Measurements from ENCODE around the gene MDH1B.
"Not testable (repeated sequence)": the region's sequence is repeated elsewhere in the genome, so short reads cannot be mapped to it uniquely, and the experiment has no call there.

The MDH1B gene

DNA sequence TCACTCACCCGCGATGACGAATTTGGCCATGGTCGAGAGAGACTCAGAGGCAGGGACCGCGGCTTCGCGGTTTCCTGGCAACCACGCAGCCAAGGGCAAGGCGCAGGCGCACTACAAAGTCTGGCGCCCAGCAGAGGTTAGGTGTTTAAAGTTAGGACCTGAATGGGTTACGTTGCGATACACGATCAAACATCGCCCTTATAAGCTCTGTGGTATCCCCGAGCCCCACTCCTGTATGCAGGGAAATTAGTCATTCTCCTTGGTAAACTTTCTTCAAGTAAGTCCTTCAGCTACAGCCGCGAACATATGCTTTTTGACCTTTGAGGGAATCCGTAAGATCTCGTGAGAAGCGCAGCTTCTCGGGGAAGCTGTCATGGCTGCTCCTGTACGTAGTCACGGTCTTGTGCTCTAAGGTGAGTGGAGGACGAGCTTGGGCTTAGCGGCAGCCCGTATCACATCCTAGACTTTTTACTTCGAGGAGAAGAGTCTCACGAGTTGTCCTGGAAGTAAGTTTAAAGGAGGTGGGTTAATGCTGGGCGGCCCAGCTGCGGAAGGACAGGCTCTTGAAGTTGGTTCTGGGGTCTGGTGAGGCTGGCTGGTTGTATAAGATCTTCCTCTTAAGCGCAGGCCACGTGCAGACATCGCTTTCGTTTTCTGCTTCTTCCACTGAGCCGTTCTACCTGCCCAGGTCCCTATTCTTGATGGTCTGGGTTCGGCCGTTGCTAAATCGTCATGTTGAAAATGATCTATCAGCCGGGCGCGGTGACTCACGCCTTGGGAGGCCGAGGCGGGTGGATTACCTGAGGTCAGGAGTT is at the start of gene MDH1B, which contains the start of gene FASTKD2:
Gene MDH1B (minus strand): TSS at position 87 of the 815 bp plus-strand sequence. CDS start 57 bp downstream, at position 30.
Gene FASTKD2 (plus strand): TSS at position 365 of the 815 bp plus-strand sequence. CDS start 1,088 bp downstream, outside the sequence.
- peak; percentile 37 to 97 (median 77) for DNase-seq

DNA sequence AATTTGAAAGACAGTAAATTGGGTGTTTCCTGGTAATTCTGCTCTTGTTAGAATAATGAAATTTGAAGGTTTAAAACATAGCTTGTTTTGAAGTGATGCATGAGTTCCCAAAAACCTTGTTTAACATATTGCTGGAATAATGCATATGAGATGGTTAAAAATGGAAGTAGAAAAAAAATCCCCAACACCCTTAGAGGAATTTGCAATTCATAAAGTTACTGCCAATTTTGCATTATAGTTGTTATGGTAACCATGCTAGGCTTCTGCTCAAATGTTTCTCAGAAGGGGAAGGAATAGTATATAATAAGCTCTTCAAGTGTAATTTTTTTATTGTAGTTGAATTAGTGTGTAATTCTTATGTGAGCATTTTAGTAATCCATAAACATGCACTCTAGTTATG is 49.4 kb upstream of the MDH1B start:
- no peak for DNase-seq

DNA sequence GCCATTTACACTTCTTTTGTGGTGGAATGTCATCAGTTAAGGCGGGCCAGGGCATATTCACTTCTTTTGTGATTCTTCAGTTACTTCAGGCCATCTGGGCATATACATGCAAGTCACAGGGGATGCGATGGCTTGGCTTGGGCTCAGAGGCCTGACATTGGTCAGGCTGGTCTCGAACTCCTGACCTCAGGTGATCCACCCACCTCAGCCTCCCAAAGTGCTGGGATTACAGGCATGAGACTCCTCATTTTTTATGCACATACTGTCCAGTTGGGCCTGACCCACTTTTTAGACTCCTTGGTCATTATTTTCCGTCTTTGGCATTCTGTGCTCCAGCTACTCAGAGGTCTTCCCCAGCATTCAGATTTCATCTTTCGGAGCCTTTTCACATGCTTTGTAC is 47.3 kb upstream of the MDH1B start:
- not testable (repeated sequence) for DNase-seq

DNA sequence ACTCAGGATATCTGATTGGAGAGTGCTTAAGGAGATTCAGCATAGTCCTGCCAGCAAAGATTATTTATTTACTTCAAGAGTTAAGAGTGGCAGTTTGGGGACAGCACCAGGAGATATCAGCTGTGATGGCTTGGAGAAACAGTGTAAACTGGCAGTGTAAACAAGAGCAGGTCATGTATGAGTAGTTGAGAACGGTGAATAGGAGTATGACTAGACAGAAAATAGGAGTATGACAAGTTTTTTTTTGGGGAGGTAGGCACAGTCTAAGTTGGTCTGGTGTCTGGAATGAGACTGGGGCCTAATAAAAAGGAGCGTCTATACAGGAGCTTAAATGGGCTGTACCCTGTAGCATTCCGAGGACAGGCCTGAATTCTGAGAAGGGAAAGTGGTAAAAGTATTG is 42.5 kb upstream of the MDH1B start:
- not testable (repeated sequence) for DNase-seq

DNA sequence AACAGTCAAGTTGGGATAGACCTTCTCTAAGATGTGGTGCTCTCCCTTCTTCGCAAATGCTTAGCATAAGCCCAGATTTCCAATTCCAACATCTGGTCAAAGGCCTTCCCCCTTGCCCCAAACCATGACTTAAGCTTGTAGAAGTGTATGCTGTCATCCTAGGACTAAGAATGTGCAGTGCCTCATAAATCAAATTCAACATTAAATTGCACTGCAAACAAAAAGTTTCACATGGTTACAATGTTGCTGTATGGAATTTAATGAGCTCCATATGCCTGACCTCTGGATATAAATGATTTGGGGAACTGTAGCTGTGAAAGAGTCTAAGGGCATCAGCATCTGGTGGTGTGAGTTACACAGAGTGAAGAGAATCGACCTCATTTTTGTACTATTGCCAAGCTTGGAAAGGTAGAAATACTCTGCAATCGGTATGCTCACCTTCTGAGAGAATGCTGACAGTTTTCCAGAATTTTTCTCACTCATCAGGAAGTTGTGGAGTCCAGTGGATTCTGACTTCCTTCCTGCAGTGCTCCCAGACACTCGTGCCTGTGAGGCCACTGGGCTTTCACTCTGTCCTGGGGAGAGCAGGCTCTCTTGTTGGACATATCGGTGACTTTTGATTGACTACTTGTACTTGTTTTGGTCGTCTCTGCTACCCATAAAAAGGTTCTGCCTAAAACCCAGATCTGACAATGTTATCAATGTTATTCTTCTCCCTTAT is 40.9 kb upstream of the MDH1B start:
- DNase-seq, result no peak

DNA sequence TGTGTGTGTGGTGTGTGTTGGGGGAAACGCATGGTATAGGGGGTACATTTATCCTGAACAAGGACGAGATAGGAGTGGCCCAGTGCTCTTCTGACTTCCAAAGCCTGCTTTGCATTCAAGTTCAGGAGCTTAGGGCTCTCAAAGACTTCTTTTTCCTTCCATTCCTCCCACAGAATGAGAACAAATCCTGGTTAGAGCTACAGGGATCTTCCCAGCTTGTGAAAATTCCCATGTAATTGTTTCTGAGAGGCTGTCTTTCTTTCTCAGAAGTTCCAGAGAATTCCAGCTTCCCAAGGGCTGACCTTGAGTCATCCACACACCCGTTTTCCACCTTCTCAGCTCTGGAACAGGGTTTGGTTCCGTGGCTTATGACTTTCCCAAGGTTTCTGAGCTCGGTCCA is 39.2 kb upstream of the MDH1B start:
- DNase-seq, result no peak

DNA sequence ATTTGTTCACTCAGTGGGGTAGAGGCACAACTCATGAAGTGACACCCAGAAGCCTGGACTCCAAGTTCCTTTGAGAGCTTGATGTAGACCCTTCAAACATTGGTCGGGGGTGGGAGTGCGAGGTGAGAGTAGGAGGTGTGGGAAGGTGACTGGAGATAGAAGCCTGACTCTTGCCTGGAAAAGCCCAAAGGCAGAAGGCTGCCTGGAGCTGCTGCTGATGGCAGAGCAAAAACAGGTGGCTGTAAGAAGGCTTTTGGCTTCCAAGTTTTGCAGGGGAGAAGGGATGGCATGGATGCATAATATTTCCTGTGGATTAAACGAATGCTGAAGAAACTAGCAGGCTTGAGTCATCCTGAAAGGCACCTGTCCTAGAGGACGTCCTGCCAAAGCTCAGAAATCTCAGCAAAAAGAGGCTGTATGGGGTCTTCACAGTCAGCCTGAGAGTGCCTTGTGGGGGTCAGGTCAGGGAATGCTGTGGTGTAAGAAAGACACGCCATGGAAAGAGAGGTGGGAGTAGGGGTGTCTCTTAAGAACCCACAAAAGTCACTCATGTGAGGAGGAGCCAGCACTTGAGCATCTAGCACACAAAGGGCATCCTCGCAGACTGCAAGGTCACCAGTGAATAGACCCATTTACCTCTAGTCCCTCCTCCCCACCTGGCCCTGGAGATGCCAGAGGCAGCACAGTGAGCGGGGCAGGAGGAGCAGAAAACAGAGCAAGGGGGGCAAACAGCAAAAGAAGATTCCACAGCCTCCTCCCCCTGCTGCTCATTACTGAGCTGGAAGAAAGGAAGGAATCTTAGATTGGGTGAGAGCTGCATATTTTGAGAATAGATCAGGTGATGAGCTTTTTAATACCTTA is 37.8 kb upstream of the MDH1B start:
- DNase-seq, result no peak

DNA sequence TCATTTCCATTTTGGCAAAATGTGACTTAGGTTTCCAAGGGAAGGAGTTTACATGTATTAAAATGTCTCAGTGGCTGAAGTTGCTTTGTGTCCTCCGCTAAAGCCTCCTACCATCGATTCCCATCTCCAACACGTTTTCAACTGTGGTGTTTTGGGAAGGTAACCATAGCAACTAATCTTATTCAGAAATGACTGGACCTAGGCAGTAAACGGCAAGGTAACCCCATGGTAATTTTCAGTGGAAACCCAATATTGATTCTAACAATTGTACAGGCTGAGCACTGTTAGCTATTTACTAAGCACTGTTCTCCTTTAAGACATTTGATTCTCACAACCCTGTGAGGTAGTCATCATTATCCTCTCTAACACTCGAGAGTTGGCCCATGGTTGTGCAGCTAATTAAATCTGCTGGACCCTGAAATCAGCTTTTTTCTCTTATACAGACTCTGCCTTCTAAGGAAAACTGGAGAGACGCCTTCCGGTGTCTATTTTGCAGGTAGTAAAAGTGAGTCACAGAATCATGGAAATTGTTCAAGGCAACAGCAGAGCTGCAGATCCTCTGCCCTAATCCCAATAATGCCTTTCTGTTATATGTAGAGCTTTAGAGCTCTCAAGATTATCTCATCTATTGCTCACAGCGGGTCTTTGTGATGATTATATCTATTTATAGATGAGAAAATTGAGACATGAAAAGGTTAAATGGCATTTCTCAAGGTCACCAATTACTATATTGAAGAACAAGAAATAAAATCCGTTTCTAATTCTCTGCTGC is 36.5 kb upstream of the MDH1B start:
- DNase-seq, result no peak

DNA sequence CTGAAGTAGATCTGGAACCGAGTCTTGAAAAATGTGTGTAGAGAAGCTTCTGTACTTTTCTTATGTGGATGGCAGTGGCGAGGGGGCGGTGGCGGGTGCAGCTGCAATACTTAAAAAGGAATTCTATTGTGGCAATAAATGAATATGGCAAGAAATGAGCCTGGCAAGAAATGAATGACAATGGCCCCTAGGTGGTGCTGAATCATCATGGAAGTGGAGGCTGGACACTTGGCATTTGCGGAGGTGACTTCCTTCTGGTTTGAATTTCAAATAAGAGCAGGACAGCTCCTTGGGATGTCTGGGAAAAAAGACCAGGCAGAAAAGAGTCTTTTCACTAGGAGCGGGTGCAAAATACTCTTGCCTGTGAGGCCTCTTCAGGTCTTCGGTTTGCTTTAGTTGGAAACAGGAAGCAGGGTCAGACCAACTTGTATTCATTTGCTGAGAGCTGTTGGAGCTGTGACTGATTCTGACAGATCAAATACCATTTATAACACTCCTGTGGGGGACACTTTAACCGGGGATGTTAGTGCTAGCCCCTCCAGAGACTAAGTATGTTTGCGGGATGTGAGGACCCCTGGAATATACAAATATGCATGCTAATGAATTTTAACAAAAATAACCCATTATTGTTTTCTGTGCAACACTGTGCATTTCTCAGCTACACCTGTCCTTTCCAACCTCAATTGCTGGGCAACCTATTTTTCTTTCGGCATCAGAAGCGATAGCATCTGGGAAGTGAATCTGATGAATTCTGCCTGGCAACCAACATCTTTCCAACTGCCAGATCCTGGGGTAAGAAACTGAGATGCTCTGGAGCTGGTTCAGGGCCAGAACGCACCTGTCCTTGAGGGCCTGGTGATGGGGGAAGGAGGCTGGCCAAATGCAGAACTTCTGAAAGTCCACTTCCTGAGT is 35.6 kb upstream of the MDH1B start:
- peak in 43 of 51 donors; percentile 5 to 82 (median 44) for DNase-seq

DNA sequence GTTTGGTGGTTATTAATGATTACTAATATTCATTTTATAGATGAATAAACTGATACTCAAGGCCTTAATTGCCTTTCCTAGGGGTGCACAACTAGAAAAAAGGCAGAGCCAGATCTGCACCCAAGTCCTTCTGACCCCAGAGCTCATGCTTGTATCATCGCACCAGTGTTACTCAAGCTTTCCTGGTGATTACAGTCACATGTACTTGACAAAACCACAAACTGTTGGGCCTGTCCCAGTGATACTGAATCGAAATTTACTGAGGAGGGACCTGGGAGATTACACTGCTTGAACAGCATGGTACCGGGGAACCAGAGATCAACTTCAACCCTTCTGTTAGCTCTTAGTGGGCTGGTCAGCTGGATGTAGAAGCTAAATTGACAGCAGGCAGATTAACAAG is 34.0 kb upstream of the MDH1B start:
- DNase-seq, result no peak

DNA sequence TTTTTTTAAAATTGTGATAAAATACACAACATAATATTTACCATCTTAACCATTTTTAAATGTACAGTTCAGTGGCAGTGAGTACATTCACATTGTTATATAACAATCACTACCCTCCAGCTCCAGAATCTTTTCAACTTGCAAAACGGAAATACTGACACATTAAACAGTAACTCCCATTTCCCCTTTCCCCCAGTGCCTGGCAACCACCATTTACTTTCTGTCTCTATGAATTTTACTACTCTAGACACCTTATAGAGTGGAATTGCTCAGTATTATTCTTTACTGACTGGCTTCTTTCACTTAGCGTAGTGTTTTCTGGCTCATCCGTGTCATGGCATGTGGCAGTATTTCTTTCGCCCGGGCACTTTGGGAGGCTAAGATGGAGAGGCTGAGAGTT is 32.9 kb upstream of the MDH1B start:
- no peak for DNase-seq

DNA sequence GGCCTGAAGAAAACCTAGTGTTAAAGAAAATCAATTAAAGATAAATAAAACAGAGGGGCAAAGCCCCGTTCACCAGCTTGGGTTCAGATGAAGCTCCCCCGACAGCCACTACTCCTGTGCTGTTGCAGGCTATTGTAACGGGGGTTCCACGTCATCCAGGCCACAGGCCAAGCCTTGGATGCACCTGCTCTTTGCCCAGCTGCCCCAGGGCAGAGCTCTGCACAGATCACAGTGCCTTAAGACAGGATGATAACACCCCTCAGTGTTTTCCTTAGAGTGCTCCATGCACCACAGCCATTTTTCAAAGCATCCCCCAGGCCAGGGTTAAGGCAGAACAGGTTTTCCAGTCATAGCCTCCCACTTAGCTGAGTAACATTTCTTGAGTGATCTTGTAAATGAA is 32.2 kb upstream of the MDH1B start:
- DNase-seq, result peak in 2 of 51 donors; percentile 2 to 8

DNA sequence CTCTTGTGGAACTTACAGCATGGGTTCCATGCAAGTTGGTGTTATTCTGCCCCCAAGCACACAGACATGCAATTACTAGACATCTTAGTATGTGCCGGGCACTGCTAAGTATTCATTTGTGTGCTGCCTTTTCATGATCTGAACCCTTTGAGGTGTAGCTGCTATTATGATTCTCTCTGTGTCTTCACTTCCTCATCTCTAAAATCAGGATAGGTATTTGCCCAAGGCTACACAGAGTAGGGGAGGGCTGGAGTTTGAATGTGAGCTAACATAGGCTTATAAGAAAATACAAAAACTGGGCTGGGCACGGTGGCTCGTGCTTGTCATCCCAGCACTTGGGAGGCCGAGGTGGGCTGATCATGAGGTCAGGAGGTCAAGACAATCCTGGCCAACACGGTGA is 27.5 kb upstream of the MDH1B start:
- DNase-seq, result no peak

DNA sequence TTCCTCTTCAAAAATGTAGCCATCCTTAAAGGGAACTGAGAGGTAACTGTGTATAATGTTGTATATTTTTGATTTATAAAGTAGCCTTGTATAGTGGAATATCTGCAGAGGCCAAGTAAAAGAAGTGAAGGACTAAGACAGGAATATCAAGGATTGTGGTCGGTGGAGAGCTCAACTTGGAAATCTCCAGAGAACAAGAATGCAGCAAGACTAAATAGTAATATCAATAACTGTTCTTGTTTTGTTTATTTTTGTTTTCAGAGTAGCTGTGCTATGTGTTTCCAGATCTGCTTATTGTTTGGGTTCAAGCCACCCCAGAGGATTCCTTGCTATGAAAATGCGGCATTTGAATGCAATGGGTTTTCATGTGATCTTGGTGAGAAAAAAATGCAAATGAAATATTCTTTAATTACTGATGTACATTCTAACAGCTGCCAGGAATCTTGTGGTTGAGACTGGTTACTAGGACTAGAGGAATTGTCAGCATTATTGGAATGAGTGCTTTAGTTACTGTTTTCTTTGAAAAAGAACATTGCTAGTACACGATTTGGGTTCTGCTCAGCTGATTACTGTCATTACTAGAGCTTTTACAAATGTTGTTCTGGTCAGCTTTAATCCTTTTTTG is 25.3 kb upstream of the MDH1B start:
- DNase-seq, result no peak

DNA sequence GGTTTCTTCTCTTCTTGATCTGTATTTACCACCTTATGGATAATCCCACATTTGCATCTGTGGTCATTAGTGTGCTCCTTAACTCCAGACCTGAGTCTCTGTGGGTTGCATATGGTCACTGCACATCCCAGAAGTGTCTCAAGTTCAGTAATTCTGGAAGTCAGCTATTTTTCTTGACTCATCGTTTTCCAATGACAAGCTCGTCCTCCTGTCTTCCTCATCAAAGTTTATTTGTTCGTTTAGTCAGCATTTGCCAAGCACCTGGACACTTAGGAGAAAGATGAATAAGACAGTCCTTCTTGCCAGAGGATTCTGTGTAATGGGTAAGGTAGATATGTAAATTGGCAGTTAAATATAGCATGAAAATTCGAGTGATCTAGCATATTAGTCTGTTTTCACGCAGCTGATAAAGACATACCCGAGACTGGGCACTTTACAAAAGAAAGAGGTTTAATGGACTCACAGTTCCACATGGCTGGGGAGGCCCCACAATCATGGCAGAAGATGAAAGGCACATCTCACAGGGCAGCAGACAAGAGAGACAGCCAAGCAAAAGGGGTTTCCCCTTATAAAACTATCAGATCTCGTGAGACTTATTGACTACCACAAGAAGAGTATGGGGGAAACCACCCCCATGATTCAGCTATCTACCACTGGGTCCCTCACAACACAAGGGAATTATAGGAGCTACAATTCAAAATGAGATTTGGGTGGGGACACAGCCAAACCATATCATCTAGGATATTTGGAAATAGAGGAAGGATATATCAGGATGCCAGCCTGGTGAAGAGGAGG is 19.6 kb upstream of the MDH1B start:
- DNase-seq, result no peak

DNA sequence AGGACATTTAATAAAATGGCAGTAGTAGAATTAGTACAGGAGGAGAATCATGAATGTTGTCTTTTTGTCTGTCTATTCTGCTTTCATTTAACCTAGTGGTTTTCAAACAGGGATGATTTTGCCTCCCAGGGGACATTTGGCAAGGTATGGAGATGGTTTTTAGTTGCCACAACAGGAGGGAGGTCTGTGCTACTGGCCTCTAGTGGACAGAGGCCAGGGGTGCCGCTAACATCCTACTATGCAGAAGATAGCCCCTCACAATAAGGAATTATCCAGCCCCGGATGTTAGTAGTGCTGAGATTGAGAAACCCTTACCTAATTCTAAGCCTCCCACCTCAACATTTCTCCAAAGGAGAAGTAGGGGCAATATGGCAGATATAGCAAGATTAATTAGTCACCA is 18.6 kb upstream of the MDH1B start:
- DNase-seq, result no peak

DNA sequence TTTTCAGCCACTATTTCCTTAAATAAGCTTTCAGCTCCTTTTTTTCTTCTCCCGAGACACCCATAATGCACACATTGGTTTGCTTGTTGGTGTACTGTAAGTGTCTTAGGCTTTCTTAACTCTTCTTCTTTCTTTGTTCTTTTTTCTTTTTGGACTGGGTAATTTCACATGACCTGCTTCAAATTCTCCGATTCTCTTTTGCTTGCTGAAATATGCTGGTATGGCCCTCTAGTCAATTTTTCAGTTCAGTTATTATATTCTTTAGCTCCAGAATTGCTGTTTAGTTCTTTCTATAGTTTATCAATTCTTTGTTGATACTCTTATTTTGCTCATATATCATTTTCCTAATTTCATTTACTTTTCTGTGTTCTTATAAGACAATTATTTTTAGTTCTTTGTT is 15.5 kb upstream of the MDH1B start:
- no peak for DNase-seq

DNA sequence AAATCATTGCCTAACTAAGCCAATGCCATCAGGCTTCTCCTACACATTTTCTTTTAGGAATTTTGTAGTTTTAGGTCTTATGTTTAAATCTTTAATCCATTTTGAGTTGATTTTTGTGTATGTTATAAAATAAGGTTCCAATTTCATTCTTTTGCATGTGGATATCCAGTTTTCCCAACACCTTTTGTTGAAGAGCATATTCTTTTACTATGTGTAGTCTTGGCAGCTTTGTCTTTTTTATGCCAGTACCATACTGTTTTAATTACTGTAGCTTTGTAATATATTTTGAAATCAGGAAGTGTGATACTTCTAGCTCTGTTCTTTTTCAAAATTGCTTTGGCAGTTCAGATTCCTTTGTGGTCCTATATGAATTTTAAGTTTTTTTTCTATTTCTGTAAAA is 11.3 kb upstream of the MDH1B start:
- no peak for DNase-seq

DNA sequence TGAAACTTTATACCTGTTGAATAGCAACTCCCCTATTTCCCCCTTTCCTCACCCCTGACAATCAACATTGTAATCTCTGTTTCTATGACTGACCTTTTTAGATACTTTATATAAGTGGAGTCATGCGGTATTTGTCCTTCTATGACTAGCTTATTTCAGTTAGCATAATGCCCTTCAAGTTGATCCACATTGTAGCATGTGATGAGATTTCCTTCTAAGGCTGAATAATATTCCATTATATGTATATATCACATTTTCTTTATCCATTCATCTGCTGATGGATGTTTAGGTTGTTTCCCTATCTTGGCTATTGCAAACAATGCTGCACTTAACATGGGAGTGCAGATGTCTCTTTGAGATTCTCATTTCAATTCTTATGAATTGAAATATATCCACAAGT is 9.7 kb upstream of the MDH1B start:
- no peak for DNase-seq
